Testis (tissue), 3 donors: ENCODE data around the gene GFI1B. TPM values are rescaled to one million over a fixed set of nuclear protein-coding genes. Genes with fewer than 3 reads are reported as not detected.

Experiments used
- DNase-seq: peaks from one replicate; pipeline ENCODE4 v3.0.0-alpha.2; 2019
- H3K27ac ChIP-seq, 2 donors: fragments of 200-600 bp; sonication (generic); one replicate each; pipeline ENCODE4 v1.5.1; 2019
- H3K27me3 ChIP-seq: fragments of 200-600 bp; sonication (generic); one replicate; pipeline ENCODE4 v1.5.1; 2019
- H3K36me3 ChIP-seq: fragments of 200-600 bp; sonication (generic); one replicate; pipeline ENCODE4 v1.5.1; 2017; ENCODE audit warnings: low read depth; ENCODE audit errors: missing control alignments
- H3K4me1 ChIP-seq: fragments of 200-600 bp; sonication (generic); one replicate; pipeline ENCODE4 v1.5.1; 2019
- H3K4me3 ChIP-seq, 2 donors: fragments of 200-600 bp; sonication (generic); one replicate each; pipeline ENCODE4 v1.5.1; 2017 to 2019
- H3K9me3 ChIP-seq: fragments of 200-600 bp; sonication (generic); one replicate; pipeline ENCODE4 v1.5.1; 2017
- CTCF ChIP-seq, 3 experiments: fragments of 450-650 bp in 2 of 3; fragments of 200-600 bp in 1 of 3; sonication (generic) in 1 of 3; IDR thresholded peaks; one replicate each; pipeline ENCODE4 v1.5.1; 2016 to 2019; ENCODE audit warnings: antibody characterized with exemption in 3 of 3, mild to moderate bottlenecking in 2 of 3, moderate library complexity in 1 of 3
- POLR2A ChIP-seq: fragments of 450-650 bp; IDR thresholded peaks from one replicate; pipeline ENCODE4 v1.6.1; 2017; ENCODE audit warnings: antibody characterized with exemption, mild to moderate bottlenecking, moderate library complexity
- WGBS, 2 donors: methylation state at CpG; one replicate each; pipeline ENCODE4 v1.1.5; 2018; 5-methylcytosine and 5-hydroxymethylcytosine counted together
- intact Hi-C: fragments of 100-400 bp; cut with DNase I; formaldehyde crosslinking; loops from one replicate; pipeline ENCODE4 v1.15.1; 2023; ENCODE audit warnings: low total_unique reads
- polyA plus RNA-seq: library from polyadenylated mRNA; stranded (reverse); fragments of 350-450 nt; fragmentation: Illumina TruSeq; extraction: RNeasy Lipid Tissue Mini Kit (QIAGEN cat#74804); gene quantifications from one replicate; pipeline ENCODE4 v1.2.3, GENCODE V29; 2014; ENCODE audit warnings: low read depth, low replicate concordance; ENCODE audit not compliant: insufficient read depth
- total RNA-seq, 2 donors: library from RNA; depleted of rRNA; stranded (reverse); fragments of >200 nt; gene quantifications; one replicate each; pipeline ENCODE4 v1.2.3, GENCODE V29; 2016

The GFI1B gene
- total and polyA plus RNA-seq, 3 donors from 2014 or later: 4.3 to 12.6 (median 9.7) TPM

DNA sequence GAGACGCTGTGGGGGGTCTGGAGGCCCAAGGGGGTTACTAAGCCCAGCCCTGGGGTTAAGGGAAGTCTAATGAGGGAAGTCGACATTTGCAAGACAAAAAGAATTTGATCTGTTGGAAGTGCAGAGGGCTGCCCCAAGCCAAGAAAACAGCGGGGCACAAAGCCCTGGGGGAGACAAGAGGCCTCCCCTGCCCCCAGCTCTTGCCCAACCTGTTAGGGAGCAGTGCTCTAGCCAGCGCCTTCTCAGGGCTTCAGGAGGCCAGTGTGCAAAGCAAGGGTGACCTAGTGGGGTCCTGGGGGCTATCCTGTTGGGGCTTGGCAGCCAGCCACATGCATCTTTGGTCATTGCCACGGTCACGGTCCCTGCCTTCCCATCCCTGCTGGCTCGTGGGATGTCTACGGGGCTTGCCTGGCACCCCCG is 25.2 kb downstream of the GFI1B start:
- no peak for DNase-seq
- H3K27me3 ChIP-seq: no peaks in the 10 kb centered on the region
- no peak overlapping the region for H3K4me3 ChIP-seq
- 68 to 79% methylated on average over 9 of the region's 9 CpGs for WGBS, 2 donors
- TF ChIP-seq POLR2A: no peak
- no peak for TF ChIP-seq CTCF (IDR thresholded peaks at IDR 0.05)
- H3K4me1 ChIP-seq: no peaks in the 10 kb centered on the region
- H3K27ac ChIP-seq: no peak overlapping the region
- H3K36me3 ChIP-seq: no peaks in the 10 kb centered on the region
- intact Hi-C loops: no loop called here
- no peaks in the 10 kb centered on the region for H3K9me3 ChIP-seq

- no peak overlapping the region for H3K4me3 ChIP-seq
- 59 to 72% methylated on average over 8 to 9 of the region's 9 CpGs for whole genome bisulfite sequencing, 2 donors
- H3K27me3 ChIP-seq: no peaks in the 10 kb centered on the region
- no peak for DNase-seq
- no peaks in the 10 kb centered on the region for H3K4me1 ChIP-seq
- no peaks in the 10 kb centered on the region for H3K9me3 ChIP-seq
- no peak overlapping the region for H3K27ac ChIP-seq
- TF ChIP-seq CTCF (IDR thresholded peaks at IDR 0.05) (no peak), POLR2A (no peak)
- intact Hi-C loops: no loop called here
- no peaks in the 10 kb centered on the region for H3K36me3 ChIP-seq
These were observed 25.9 kb downstream of the GFI1B start for GRCh38 chr9:133004091-133004998.

GRCh38 chr9:133004999-133005760 is 26.7 kb downstream of the GFI1B start:
- intact Hi-C loops: no loop called here
- Histone ChIP-seq H3K9me3 (no peaks in the 10 kb centered on the region), H3K4me1 (no peaks in the 10 kb centered on the region), H3K36me3 (no peaks in the 10 kb centered on the region), H3K27me3 (no peaks in the 10 kb centered on the region), H3K27ac (no peak overlapping the region), H3K4me3 (no peak overlapping the region)
- no peak for TF ChIP-seq POLR2A
- TF ChIP-seq CTCF (IDR thresholded peaks at IDR 0.05): no peak
- DNase-seq: no peak
- 87 to 93% methylated on average over 13 to 14 of the region's 14 CpGs for WGBS, 2 donors

DNA sequence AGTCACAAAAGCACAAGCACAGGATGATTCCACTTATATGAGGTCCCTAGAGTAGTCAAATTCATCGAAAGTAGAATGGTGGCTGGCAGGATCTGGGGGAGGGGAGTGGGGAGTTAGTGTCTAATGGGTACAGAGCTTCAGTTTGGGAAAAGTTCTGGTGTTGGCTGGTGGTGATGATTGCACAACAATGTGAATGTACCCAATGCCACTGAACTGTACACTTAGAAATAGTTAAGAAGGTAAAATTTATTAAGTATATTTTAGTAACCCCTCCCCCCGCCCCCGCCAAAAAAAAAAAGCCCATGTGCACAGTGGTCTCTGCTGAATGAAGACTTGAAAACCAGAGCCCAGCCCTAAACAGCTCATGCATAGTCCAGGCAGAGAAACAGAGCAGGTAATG is 27.5 kb downstream of the GFI1B start:
- TF ChIP-seq POLR2A (no peak), CTCF (IDR thresholded peaks at IDR 0.05) (no peak)

More for the DNA sequence above, 27.5 kb downstream of the GFI1B start:
- Histone ChIP-seq H3K9me3 (no peaks in the 10 kb centered on the region), H3K4me3 (no peak overlapping the region), H3K4me1 (no peaks in the 10 kb centered on the region), H3K27me3 (no peaks in the 10 kb centered on the region), H3K36me3 (no peaks in the 10 kb centered on the region), H3K27ac (no peak overlapping the region)
- 72 to 96% methylated on average over 3 of the region's 3 CpGs for WGBS, 2 donors
- intact Hi-C loops: no loop called here
- no peak for DNase-seq
